Lower leg skin (tissue), 4 donors: ENCODE measurements around the gene CCDC88C. TPM values are rescaled to one million over a fixed set of nuclear protein-coding genes. Genes with fewer than 3 reads are reported as not detected.

ENCODE experiments used
- DNase-seq, 2 donors: peaks; one replicate each; pipeline ENCODE4 v3.0.0-alpha.2; 2019; ENCODE audit warnings: low spot score in 2 of 2
- H3K4me3 ChIP-seq: fragments of 200-600 bp; sonication (generic); 2 replicates; pipeline ENCODE4 v1.5.1; 2017; ENCODE audit warnings: mild to moderate bottlenecking, low read depth; ENCODE audit not compliant: poor library complexity, severe bottlenecking
- CTCF ChIP-seq, 3 donors: fragments of 450-650 bp; IDR thresholded peaks; one replicate each; pipeline ENCODE4 v1.5.1; 2016; ENCODE audit warnings: antibody characterized with exemption in 3 of 3, mild to moderate bottlenecking in 3 of 3, moderate library complexity in 2 of 3
- POLR2A ChIP-seq, 2 donors: fragments of 450-650 bp; IDR thresholded peaks; one replicate each; pipeline ENCODE4 v1.6.1; 2016 to 2017; ENCODE audit warnings: antibody characterized with exemption in 2 of 2, mild to moderate bottlenecking in 1 of 2, moderate library complexity in 1 of 2
- WGBS, 2 donors: methylation state at CpG; one replicate each; pipeline ENCODE4 v1.1.5; 2018; 5-methylcytosine and 5-hydroxymethylcytosine counted together
- intact Hi-C: fragments of 100-400 bp; cut with DNase I; formaldehyde crosslinking; loops from one replicate; pipeline ENCODE4 v1.15.0; 2023; ENCODE audit warnings: low total_unique reads
- total RNA-seq, 4 donors: library from RNA; depleted of rRNA; stranded (reverse); fragments of >200 nt; gene quantifications; one replicate each; pipeline ENCODE4 v1.1.0, GENCODE V29; 2016

CCDC88C gene
- total RNA-seq, 4 donors from 2014 or later = 8.5 to 21.8 (median 13.4) TPM

- intact Hi-C loops = no loop called here
- no peak overlapping the region for H3K4me3 ChIP-seq
- no peak for DNase-seq
- TF ChIP-seq CTCF (IDR thresholded peaks at IDR 0.05) = no peak
- TF ChIP-seq POLR2A (IDR thresholded peaks at IDR 0.05) = no peak
- WGBS, 2 donors = 54 to 57% methylated on average over 8 of the region's 8 CpGs
Observed at GRCh38 chr14:91257328-91258010, 160.2 kb downstream of the CCDC88C start.

GRCh38 chr14:91256661-91257060 lies 161.0 kb downstream of the CCDC88C start:
- intact Hi-C loops = no loop called here
- DNase-seq = no peak
- WGBS, 2 donors = 74 to 100% methylated on average over 1 of the region's 1 CpG
- no peak overlapping the region for H3K4me3 ChIP-seq
- TF ChIP-seq CTCF (IDR thresholded peaks at IDR 0.05) = no peak
- TF ChIP-seq POLR2A (IDR thresholded peaks at IDR 0.05) = no peak

GRCh38 chr14:91255026-91255695 lies 162.5 kb downstream of the CCDC88C start:
- TF ChIP-seq CTCF (IDR thresholded peaks at IDR 0.05) = no peak
- TF ChIP-seq POLR2A (IDR thresholded peaks at IDR 0.05) = no peak
- intact Hi-C loops = no loop called here
- 65 to 77% methylated on average over 9 of the region's 9 CpGs for WGBS, 2 donors
- H3K4me3 ChIP-seq = no peak overlapping the region
- DNase-seq = no peak

GRCh38 chr14:91254461-91254860 lies 163.2 kb downstream of the CCDC88C start:
- intact Hi-C loops = no loop called here
- 80 to 86% methylated on average over 3 of the region's 3 CpGs for WGBS, 2 donors
- DNase-seq = no peak
- TF ChIP-seq CTCF (IDR thresholded peaks at IDR 0.05) (no peak), POLR2A (IDR thresholded peaks at IDR 0.05) (no peak)
- H3K4me3 ChIP-seq = no peak overlapping the region

GRCh38 chr14:91253795-91254323 lies 163.8 kb downstream of the CCDC88C start:
- intact Hi-C loops = no loop called here
- TF ChIP-seq POLR2A (IDR thresholded peaks at IDR 0.05) (no peak), CTCF (IDR thresholded peaks at IDR 0.05) (no peak)
- WGBS, 2 donors = 69 to 71% methylated on average over 9 to 11 of the region's 20 CpGs
- no peak for DNase-seq
- peak overlapping the region; percentile 29 for H3K4me3 ChIP-seq
